ENCODE results near the gene PPIL4.

PPIL4 gene

GRCh38 chr6:149545754-149546471 lies at the start of gene PPIL4:
Gene PPIL4 (minus strand): TSS chr6:149546043. CDS start chr6:149546005, 38 bp downstream.
- peak; percentile 95 for DNase-seq (ENCODE audit: low read depth)

GRCh38 chr6:149593408-149593807 lies 47.6 kb upstream of the PPIL4 start:
- no peak for DNase-seq (ENCODE audit: low read depth)

DNA sequence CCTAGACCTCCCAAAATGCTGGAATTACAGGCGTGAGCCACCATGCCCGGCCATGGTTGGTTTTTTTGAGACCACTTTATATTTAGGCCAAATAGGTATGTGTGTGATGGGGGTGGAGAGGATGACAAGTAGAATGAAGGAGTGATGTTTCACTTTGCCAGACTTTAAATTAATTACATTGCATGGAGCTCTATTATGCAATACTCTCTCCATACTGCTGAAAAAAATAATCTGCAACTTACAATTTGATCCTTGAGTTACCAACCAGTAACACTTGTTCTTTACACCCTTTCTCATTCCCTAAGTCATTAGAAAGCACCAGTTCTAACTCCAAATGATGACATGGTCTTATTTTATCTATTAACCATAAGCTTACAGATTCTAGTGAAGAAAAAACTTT lies 47.1 kb upstream of the PPIL4 start:
- no peak for DNase-seq (ENCODE audit: low read depth)

- DNase-seq (ENCODE audit: low read depth), result no peak
Observed at GRCh38 chr6:149586149-149586548, 40.3 kb upstream of the PPIL4 start.

DNA sequence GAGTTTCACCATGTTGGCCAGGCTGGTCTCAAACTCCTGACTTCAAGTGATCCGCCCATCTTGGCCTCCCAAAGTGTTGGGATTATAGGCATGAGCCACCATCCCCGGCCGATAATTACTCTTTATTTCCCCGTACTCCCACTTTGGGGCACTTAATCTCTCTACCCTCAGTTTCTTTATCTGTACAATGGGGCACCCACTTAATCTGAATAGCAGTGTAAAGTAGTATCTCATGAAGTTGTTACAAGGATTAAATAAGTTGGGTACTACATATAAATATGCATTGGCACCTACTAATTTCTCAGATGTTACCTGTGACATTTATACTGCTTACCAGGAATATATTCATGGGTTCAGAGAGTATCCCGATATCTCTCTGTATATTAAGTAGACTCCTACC lies 35.5 kb upstream of the PPIL4 start:
- DNase-seq (ENCODE audit: low read depth), result no peak

DNA sequence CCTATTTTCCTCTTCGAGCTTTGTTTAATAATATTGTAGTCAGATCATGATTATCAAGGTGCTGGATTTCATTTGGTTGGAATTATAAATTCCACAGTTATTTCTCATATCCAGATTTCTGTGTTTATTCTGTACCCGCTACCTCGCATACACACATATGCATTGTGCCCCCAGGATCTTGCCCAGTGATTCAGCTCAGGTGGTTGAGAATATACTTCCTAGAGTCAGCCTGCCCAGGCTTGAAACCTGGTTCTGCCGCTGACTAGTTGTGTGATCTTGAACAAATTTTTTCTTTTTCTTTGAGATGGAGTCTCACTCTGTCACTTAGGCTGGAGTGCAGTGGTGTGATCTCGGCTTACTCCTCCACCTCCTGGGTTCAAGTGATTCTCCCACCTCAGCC lies 35.0 kb upstream of the PPIL4 start:
- DNase-seq (ENCODE audit: low read depth), result no peak

- DNase-seq (ENCODE audit: low read depth), result no peak
Observed at GRCh38 chr6:149567945-149568585, 22.2 kb upstream of the PPIL4 start.

DNA sequence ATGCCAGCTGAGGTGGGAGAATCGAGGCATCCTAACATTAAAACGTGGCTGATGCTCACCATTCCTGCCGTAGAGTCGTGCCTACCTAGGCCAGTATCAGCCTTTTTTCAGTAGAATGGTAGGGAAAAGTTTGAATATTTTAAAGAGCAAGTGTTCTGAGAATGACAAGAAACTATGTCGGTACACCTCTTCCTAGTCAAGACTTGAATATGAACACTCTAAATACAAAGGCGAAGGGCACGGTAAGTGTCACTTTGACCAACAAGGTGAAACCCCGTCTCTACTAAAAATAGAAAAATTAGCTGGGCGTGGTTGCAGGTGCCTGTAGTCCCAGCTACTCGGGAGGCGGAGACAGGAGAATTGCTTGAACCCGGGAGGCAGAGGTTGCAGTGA lies 21.3 kb upstream of the PPIL4 start:
- DNase-seq (ENCODE audit: low read depth), result no peak

- peak; percentile 33 for DNase-seq (ENCODE audit: low read depth)
Observed at GRCh38 chr6:149566410-149567193, 20.8 kb upstream of the PPIL4 start.

DNA sequence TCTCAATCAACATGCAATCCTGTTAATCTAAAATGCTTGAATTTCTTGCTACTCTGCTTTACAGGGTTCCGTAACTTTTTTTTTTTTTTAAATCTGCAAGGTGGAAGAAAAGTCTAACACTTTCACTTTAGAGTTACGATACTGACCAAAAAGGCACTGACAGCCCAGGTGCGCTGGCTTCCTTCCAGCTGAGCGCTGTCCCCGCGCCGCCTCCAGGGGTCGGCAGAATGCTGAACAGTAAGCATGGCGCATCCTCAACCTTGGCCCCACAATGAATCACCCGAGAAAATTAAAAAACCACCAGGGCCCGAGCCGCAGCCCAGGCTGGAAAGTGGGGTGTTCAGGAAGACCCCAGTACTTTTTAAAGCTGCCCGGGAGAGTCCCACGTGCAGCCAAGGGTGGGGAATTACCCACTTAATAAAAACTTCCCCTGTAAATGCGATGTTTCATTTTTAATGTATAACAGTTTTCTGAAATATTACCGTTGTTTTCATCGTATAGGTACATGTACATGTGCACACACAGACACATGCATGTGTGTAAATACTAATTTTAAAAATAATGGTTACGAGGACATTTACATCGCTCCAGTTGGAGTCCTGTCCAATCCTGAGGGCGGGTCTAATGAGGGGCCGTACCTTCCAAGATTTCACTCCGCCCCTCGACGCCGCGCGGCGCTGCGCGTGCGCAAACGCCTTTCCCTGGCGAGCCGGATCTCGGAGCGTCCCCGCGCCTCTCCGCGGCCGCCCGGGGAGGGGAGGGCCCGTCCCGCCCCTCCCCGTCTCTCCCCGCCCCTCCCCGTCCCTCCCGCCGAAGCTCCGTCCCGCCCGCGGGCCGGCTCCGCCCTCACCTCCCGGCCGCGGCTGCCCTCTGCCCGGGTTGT lies 19.9 kb upstream of the PPIL4 start, which contains the start of gene GINM1:
Gene GINM1, plus strand, starts transcription at position 849 of the 883 bp plus-strand sequence. CDS start 40 bp downstream, outside the sequence.
- DNase-seq (ENCODE audit: low read depth), result peak; percentile 89

GRCh38 chr6:149563928-149564325 lies 18.1 kb upstream of the PPIL4 start:
- DNase-seq (ENCODE audit: low read depth), result no peak

GRCh38 chr6:149563203-149563927 lies 17.5 kb upstream of the PPIL4 start:
- DNase-seq (ENCODE audit: low read depth), result no peak

- DNase-seq (ENCODE audit: low read depth), result no peak
Observed at GRCh38 chr6:149560736-149561135, 14.9 kb upstream of the PPIL4 start.

- DNase-seq (ENCODE audit: low read depth), result no peak
Observed at GRCh38 chr6:149559389-149559788, 13.5 kb upstream of the PPIL4 start.

- DNase-seq (ENCODE audit: low read depth), result no peak
Observed at GRCh38 chr6:149558029-149558428, 12.2 kb upstream of the PPIL4 start.

GRCh38 chr6:149551920-149552319 lies 6.1 kb upstream of the PPIL4 start:
- no peak for DNase-seq (ENCODE audit: low read depth)

DNA sequence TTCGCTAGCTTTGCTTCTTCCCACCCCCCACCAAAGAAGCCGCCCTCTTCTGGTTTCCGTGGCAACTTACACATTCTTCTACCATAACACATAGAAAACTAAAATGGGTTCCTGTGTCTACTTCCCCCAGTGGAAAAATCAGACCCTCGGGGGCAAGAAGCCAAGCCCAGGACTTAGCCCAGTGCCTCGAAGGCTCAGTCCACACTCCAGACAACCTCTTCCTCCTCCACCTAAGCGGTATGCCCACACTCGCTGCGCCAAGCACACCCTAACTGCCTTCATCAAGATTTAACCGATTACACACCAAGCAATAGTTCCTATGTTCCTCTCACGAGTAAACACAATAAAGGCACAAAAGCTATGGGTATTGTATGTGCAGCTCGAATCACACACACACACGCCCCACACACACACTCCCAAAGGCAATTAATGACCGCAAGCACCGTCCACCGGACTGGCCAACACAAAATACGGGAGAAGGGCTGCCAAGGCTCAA lies 537 bp downstream of the PPIL4 start:
- DNase-seq (ENCODE audit: low read depth), result no peak

- no peak for DNase-seq (ENCODE audit: low read depth)
Observed at GRCh38 chr6:149544646-149545257, 1.1 kb downstream of the PPIL4 start.

- DNase-seq (ENCODE audit: low read depth), result no peak
Observed at GRCh38 chr6:149541139-149541538, 4.7 kb downstream of the PPIL4 start.

DNA sequence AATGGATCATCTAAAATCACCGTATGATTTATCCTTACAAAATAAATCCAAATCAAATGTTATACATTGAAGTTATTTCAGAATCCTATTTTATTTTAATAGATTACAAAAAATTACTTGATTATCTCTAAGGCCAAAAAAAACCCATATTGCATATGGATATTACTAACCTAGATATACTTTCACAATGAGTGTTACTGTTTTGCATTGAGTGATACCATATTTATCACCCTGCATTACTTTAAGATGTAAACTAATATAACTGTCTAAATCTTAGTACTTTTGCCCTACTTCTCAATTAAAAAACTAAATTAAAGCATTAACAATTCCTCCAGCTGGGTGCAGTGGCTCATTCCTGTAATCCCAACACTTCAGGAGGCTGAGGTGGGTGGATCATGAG lies 11.1 kb downstream of the PPIL4 start:
- no peak for DNase-seq (ENCODE audit: low read depth)

- DNase-seq (ENCODE audit: low read depth), result no peak
Observed at GRCh38 chr6:149529650-149530049, 16.2 kb downstream of the PPIL4 start.

Measured in stimulated activated CD8-positive, alpha-beta memory T cell treated with anti-CD3 and anti-CD28 coated beads, Interleukin-4, amount 100 ng/mL, for 24 hours (primary cell).